NCI-H748 (cell line): Measurements from ENCODE around the gene POLA2.
"Not testable (repeated sequence)": the region's sequence is repeated elsewhere in the genome, so short reads cannot be mapped to it uniquely, and the experiment has no call there.

Experiments used
- DNase-seq: peaks from one replicate; lab custom pipeline; 2025; ENCODE audit not compliant: unreplicated experiment; lab: John Stamatoyannopoulos, UW

POLA2 gene

GRCh38 chr11:65241692-65242091 lies 20.1 kb upstream of the POLA2 start:
- no peak for DNase-seq

- no peak for DNase-seq
Observed at GRCh38 chr11:65242389-65242788, 19.4 kb upstream of the POLA2 start.

- no peak for DNase-seq
Observed at GRCh38 chr11:65243797-65244196, 18.0 kb upstream of the POLA2 start.

GRCh38 chr11:65245046-65245445 lies 16.7 kb upstream of the POLA2 start:
- not testable (repeated sequence) for DNase-seq

GRCh38 chr11:65246506-65246905 lies 15.3 kb upstream of the POLA2 start:
- no peak for DNase-seq

GRCh38 chr11:65248184-65248710 lies 13.5 kb upstream of the POLA2 start:
- DNase-seq, result not testable (repeated sequence)

- DNase-seq, result no peak
Observed at GRCh38 chr11:65251476-65251875, 10.3 kb upstream of the POLA2 start.

GRCh38 chr11:65254724-65255123 lies 7.0 kb upstream of the POLA2 start:
- DNase-seq, result no peak

- DNase-seq, result no peak
Observed at GRCh38 chr11:65258988-65259387, 2.8 kb upstream of the POLA2 start.

GRCh38 chr11:65260302-65260701 lies 1.5 kb upstream of the POLA2 start:
- DNase-seq, result no peak

GRCh38 chr11:65260756-65261590 lies 789 bp upstream of the POLA2 start:
- peak; percentile 65 for DNase-seq

GRCh38 chr11:65262381-65262680 lies 569 bp downstream of the POLA2 start:
- no peak for DNase-seq

- peak; percentile 9 for DNase-seq
Observed at GRCh38 chr11:65262776-65263175, 1.0 kb downstream of the POLA2 start.

- not testable (repeated sequence) for DNase-seq
Observed at GRCh38 chr11:65264747-65265146, 3.0 kb downstream of the POLA2 start.

- DNase-seq, result peak; percentile 54
Observed at GRCh38 chr11:65266210-65266609, 4.4 kb downstream of the POLA2 start.

GRCh38 chr11:65274735-65275682 lies 13.2 kb downstream of the POLA2 start:
- DNase-seq, result peak; percentile 59

GRCh38 chr11:65275906-65276305 lies 14.1 kb downstream of the POLA2 start:
- no peak for DNase-seq

- peak; percentile 23 for DNase-seq
Observed at GRCh38 chr11:65277631-65278277, 16.0 kb downstream of the POLA2 start.

- DNase-seq, result no peak
Observed at GRCh38 chr11:65278356-65278755, 16.6 kb downstream of the POLA2 start.

- DNase-seq, result no peak
Observed at GRCh38 chr11:65279279-65279678, 17.5 kb downstream of the POLA2 start.

- no peak for DNase-seq
Observed at GRCh38 chr11:65279741-65280440, 18.1 kb downstream of the POLA2 start.
